HG02840 (cell line): ENCODE results near the gene ZNF326.
"Not testable (repeated sequence)": the region's sequence is repeated elsewhere in the genome, so short reads cannot be mapped to it uniquely, and the experiment has no call there.

Experiments
- ATAC-seq: cut with Tn5 transposase; IDR thresholded peaks from one replicate; pipeline ENCODE4 v1.9.1; 2021; ENCODE audit warnings: mild to moderate bottlenecking, moderate library complexity, moderate number of reproducible peaks; ENCODE audit not compliant: unreplicated experiment, low FRiP score

Gene ZNF326

DNA sequence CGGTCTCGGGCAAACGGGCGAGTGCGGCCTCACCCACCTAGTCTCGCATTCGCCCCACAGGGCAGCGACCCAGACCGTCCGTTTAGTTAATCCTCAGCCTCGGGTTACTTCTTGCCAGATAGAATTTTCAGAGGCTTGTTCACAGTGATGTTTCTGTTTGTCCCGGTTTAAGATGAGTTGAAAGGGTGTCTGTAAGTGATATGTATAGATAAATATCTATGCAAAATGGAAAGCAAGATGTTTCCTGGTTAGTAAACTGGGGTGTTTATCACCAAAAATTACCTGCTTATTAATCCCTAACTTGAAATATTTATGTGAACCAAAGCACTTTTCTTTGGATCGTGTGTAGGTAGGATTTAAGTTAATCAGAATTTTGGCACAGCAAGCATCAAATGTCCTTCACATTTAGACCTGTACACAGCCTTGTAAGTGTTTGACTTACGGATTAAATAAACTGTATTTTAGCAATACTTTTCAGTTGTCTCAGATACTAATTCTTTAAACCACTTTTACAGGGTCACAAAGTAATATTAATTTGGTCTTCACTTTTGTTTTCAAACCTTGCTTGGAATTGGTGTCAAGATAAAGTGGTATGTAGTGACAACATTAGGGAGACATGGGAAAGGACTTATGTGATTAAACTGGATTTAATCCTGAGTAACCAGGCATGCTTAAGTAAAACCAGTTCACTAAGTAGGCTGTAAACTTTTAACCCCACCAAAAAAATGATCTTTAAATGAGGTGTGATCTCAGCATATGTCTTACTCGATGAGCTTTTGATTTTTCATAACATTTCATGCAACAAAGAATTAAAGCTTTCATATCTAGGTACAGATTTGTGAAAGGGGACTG, 914 bp downstream of the ZNF326 start:
- no peak for ATAC-seq

DNA sequence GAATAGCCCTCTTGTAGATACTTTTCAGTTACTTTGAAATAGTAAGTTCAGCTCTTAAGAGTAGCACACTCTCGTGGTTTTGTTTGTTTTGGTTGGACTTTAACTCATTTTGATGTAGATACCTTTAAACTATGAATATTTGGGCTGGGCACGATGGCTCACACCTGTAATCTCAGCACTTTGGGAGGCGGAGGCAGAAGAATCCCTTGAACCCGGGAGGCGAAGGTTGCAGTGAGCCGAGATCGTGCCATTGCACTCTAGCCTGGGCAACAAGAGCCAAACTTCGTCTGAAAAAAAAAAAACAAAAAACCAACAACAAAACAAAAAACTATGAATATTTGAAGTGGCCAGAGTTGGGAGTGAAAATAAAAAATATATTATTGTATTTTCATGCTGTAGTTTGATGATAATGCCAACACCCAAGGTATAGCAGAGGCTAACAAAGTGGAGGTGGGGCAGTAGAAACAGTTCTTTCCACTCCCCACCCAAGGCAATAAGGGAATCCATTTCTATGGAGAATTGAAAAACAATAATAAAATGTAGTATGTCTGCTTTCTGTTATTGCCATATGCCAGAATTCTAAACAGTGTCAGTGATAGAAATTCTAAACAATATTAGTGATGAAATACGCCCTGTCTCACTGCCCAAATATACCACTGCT, 1.7 kb downstream of the ZNF326 start:
- no peak for ATAC-seq

- ATAC-seq = not testable (repeated sequence)
Observed at GRCh38 chr1:89997152-89997551, 2.2 kb downstream of the ZNF326 start.

- ATAC-seq = no peak
Observed at GRCh38 chr1:89998306-89998705, 3.4 kb downstream of the ZNF326 start.

DNA sequence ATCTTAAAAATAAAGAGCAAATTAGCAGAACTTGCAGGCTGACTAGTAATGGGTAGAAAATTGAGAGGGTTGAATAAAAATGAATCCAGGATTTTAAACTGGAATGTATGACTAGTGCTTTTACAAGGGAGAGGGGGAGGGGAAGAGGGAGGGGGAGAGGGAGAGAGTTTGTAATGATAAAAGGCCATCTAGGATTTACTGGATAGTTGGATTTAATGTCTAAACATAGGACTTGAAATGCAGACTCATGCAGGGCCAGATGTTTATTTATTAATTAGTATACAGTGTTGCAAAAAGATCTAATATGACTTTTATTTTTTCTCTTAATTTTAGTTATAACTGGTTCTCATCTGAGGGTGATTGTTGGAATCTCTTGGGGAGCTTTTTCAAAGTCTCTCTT, 4.3 kb downstream of the ZNF326 start:
- ATAC-seq = no peak

GRCh38 chr1:89999628-90000027, 4.7 kb downstream of the ZNF326 start:
- ATAC-seq = no peak

- no peak for ATAC-seq
Observed at GRCh38 chr1:90000934-90001676, 6.2 kb downstream of the ZNF326 start.

GRCh38 chr1:90007979-90008404, 13.1 kb downstream of the ZNF326 start:
- no peak for ATAC-seq

DNA sequence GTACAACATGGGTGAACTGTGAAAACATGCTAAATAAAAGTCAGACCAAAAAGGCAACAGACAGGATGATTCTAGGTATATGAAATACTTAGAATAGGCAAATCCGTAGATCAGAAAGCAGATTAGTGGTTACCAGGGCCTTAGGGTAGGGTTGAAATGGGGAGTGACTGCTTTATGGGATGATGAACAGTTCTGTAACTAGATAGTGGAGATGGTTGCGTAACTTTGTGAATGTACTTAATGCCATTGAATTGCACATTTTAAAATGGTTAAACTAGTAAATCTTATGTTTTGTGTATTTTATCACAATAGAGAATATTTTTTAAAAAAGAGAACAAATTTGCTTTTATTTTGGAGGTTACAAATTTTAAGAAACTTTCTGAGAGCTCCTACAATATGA, 17.4 kb downstream of the ZNF326 start:
- no peak for ATAC-seq

DNA sequence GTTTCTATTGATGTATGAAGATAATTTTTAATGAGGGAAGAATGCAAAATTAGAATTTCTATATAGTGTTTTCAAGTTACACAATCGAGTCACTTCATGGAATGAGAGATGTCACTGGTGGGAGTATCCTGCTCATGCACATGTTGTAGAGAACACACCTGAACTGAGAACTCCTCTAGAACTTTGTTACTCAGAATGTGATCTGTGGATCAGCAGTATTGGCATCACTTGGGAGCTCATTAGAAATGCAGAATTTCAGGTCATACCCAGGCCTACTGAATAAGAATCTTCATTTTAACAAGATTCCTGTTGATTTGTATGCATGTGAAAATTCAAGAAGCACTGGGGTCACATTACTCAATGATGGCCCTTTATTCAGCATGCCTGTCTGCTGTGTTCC, 28.8 kb downstream of the ZNF326 start:
- no peak for ATAC-seq

DNA sequence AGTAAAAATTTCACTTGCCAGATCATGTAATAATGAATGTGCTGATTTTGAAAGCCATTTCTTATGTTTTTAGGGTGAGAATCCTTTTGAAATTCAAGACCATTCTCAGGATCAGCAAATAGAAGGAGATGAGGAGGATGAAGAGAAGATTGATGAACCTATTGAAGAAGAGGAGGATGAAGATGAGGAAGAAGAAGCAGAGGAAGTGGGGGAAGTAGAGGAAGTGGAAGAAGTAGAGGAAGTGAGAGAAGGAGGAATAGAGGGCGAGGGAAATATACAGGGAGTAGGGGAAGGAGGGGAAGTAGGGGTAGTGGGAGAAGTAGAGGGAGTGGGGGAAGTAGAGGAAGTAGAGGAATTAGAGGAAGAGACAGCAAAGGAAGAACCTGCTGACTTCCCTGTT, 32.4 kb downstream of the ZNF326 start:
- no peak for ATAC-seq

DNA sequence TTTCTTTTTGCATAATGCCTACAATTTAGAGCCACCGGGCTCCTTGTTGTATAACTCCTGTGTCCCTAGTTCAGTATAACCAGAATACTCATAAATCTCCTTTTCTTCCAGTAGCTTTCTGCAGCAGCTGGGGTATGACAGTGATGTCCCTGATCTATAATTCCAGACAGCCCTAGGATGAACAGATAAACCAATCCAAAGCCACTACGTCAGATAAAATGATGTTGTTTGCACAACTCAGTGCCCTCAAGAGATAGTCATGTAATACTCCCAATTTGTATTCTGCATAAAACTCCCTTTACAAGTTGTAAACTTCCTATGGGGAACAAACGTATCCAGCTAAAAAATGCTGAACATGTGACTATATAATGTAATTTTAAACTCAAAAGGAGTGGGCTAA, 44.7 kb downstream of the ZNF326 start:
- no peak for ATAC-seq

GRCh38 chr1:90043586-90043985, 48.7 kb downstream of the ZNF326 start:
- ATAC-seq = no peak

- no peak for ATAC-seq
Observed at GRCh38 chr1:90044346-90044745, 49.4 kb downstream of the ZNF326 start.

DNA sequence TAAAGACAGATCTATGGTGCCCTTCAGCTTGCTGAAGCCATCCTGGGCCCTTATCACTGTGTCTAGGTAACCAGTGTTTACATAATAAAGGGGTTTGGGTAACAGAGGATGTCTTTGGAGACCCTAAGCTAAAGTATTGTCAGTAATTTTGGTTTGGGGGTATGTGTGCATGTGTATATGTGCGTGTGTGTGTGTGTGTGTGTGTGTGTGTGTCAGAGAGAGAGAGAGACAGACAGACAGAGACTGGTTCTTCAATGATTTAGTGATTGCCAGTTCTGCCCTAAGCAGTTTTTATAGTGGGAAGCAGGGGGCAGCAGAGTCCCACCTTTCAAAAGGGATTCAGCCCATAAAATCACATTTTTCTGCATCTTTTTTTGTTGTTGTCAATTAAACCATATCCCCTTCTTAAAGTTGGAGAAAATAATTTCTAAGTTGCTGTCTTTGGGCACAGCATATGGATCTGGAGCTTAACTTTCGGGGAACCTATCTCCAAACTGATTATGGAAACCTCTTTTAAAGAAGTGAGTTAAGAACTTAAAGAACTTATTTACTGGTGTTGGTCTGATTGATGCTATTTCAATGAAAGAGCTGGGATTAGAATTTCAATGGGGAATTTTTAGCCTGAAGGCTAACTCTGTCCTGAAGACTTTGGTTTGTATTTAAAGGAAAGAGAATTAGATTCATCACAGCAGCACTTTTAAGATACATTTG, 51.1 kb downstream of the ZNF326 start:
- ATAC-seq = no peak

- no peak for ATAC-seq
Observed at GRCh38 chr1:90046635-90047034, 51.7 kb downstream of the ZNF326 start.

GRCh38 chr1:90048043-90048442, 53.1 kb downstream of the ZNF326 start:
- no peak for ATAC-seq

DNA sequence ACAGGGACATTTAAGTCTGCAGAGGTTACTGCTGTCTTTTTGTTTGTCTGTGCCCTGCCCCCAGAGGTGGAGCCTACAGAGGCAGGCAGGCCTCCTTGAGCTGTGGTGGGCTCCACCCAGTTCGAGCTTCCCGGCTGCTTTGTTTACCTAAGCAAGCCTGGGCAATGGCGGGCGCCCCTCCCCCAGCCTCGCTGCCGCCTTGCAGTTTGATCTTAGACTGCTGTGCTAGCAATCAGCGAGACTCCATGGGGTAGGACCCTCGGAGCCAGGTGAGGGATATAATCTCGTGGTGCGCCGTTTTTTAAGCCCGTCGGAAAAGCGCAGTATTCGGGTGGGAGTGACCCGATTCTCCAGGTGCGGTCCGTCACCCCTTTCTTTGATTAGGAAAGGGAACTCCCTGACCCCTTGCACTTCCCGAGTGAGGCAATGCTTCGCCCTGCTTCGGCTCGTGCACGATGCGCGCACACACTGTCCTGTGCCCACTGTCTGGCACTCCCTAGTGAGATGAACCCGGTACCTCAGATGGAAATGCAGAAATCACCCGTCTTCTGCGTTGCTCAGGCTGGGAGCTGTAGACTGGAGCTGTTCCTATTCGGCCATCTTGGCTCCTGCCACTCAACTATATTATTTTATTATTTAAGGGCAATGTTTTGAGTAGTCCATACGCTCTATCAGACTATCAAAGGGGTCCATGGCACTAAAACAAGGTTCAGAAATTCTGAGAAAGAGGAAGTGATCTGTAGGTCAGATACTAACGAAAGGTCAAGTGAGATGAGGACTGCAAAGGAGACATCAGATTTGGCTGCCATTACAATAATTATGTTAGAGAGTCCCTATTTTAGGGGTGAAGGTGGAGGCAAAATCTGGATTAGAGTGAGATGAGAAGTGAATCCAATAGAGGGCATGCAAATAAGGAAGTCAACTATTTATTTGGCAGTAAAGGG, 68.1 kb downstream of the ZNF326 start:
- not testable (repeated sequence) for ATAC-seq

- ATAC-seq = not testable (repeated sequence)
Observed at GRCh38 chr1:90064109-90064508, 69.2 kb downstream of the ZNF326 start.
